Adrenal gland (tissue), 12 donors: ENCODE data around the gene FLT1. TPM values are rescaled to one million over a fixed set of nuclear protein-coding genes. Genes with fewer than 3 reads are reported as not detected.

Experiments
- DNase-seq, 7 donors: peaks; one replicate each; pipeline ENCODE4 v3.0.0-alpha.2; 2019 to 2020
- H3K27ac ChIP-seq, 5 donors: fragments of 200-600 bp; sonication (generic) in 4 of 5; 1 replicate in 3 of 5; 2 replicates in 2 of 5; pipeline versions ENCODE4 v1.5.1 to v1.8.0; 2016 to 2020; ENCODE audit warnings: mild to moderate bottlenecking in 1 of 5
- H3K27me3 ChIP-seq: fragments of 200-600 bp; 2 replicates; pipeline ENCODE4 v1.8.0; 2021
- H3K36me3 ChIP-seq, 2 donors: fragments of 200-600 bp; replicated peaks in 1 of 2; 1 replicate in 1 of 2; 2 replicates in 1 of 2; pipeline versions ENCODE4 v1.5.1 to v1.8.0; 2018 to 2022
- H3K4me1 ChIP-seq, 2 donors: fragments of 200-600 bp; replicated peaks in 1 of 2; 1 replicate in 1 of 2; 2 replicates in 1 of 2; pipeline versions ENCODE4 v1.5.1 to v1.8.0; 2018 to 2021
- H3K4me3 ChIP-seq, 4 donors: fragments of 200-600 bp; sonication (generic) in 3 of 4; one replicate each; pipeline ENCODE4 v1.5.1; 2016 to 2018
- H3K9me3 ChIP-seq, 3 donors: fragments of 200-600 bp; sonication (generic) in 1 of 3; replicated peaks in 1 of 3; 1 replicate in 2 of 3; 2 replicates in 1 of 3; pipeline versions ENCODE4 v1.5.1 to v1.8.0; 2016 to 2021
- CTCF ChIP-seq, 6 experiments: fragments of 450-650 bp in 4 of 6; fragments of 200-600 bp in 2 of 6; sonication (generic) in 1 of 6; IDR thresholded peaks; 1 replicate in 5 of 6; 2 replicates in 1 of 6; pipeline versions ENCODE4 v1.5.1 to v1.8.0; 2016 to 2021; ENCODE audit warnings: antibody characterized with exemption in 6 of 6, mild to moderate bottlenecking in 2 of 6, moderate library complexity in 1 of 6
- POLR2A ChIP-seq, 2 donors: fragments of 450-650 bp; IDR thresholded peaks; one replicate each; pipeline ENCODE4 v1.6.1; 2017; ENCODE audit warnings: antibody characterized with exemption in 2 of 2, mild to moderate bottlenecking in 2 of 2, moderate library complexity in 1 of 2
- WGBS, 4 donors: extraction: QIAGEN DNeasy Blood & Tissue Kit in 2 of 4; methylation state at CpG; one replicate each; pipeline versions ENCODE4 v1.1.5 to v1.1.7; 2013 to 2017; 5-methylcytosine and 5-hydroxymethylcytosine counted together
- intact Hi-C, 2 donors: fragments of 100-400 bp; cut with DNase I; formaldehyde crosslinking; loops; one replicate each; pipeline versions ENCODE4 v1.14.1 to v1.15.0; 2022 to 2023
- polyA plus RNA-seq, 3 donors: library from polyadenylated mRNA; stranded (reverse); fragments of 200-250 nt in 2 of 3; fragments of 350-450 nt in 1 of 3; fragmentation: Illumina TruSeq in 1 of 3; extraction: RNeasy Lipid Tissue Mini Kit (QIAGEN cat#74804) in 1 of 3; gene quantifications; one replicate each; pipeline ENCODE4 v1.2.3, GENCODE V29; 2013 to 2014
- total RNA-seq, 9 donors: library from RNA; depleted of rRNA in 4 of 9; stranded (reverse); fragments of >200 nt in 4 of 9; fragments of 120-200 nt in 1 of 9; fragmentation: NEBNext Ultra II Directional in 1 of 9; extraction: Animal tissue kit (Norgen Biotek cat#: 25700) in 1 of 9; gene quantifications; one replicate each; pipeline versions ENCODE4 v1.1.0 to v1.2.4, GENCODE V29; 2013 to 2023
- donor health status: healthy with polysubstance abuse.
- donor health status: Bipolar disorder and iron deficiency.
- donor health status: DM: yes; HTN: yes; CAD: no.
- donor health status: DM: no; HTN: no; CAD: no.
- donor health status: DM: no; HTN: no; CAD: no.
- donor health status: DM: yes; HTN: yes; CAD: no.

FLT1 gene
- total and polyA plus RNA-seq, 12 donors: 2.7 to 55.9 (median 24.2) TPM

GRCh38 chr13:28528848-28529247, 33.9 kb upstream of the FLT1 start:
- no peak for DNase-seq
- Histone ChIP-seq H3K4me3 (no peak overlapping the region), H3K4me1 (peaks cover 0 to 7% of the 10 kb centered on the region in 2 donors), H3K27ac (no peak overlapping the region), H3K36me3 (no peaks in the 10 kb centered on the region), H3K27me3 (peaks cover 24% of the 10 kb centered on the region), H3K9me3 (no peaks in the 10 kb centered on the region)
- no peak for TF ChIP-seq CTCF (IDR thresholded peaks at IDR 0.05)
- no peak for TF ChIP-seq POLR2A (IDR thresholded peaks at IDR 0.05)
- intact Hi-C loops: no loop called here
- 73 to 86% (median 77%) methylated on average over 3 of the region's 3 CpGs for WGBS, 4 donors

- 52 to 67% (median 63%) methylated on average over 3 of the region's 3 CpGs for WGBS, 4 donors
- intact Hi-C loops: no loop called here
- Histone ChIP-seq H3K9me3 (no peaks in the 10 kb centered on the region), H3K4me3 (no peak overlapping the region), H3K4me1 (peaks cover 0 to 7% of the 10 kb centered on the region in 2 donors), H3K27ac (no peak overlapping the region), H3K27me3 (peaks cover 24% of the 10 kb centered on the region), H3K36me3 (no peaks in the 10 kb centered on the region)
- no peak for TF ChIP-seq CTCF (IDR thresholded peaks at IDR 0.05)
- no peak for TF ChIP-seq POLR2A (IDR thresholded peaks at IDR 0.05)
- DNase-seq: no peak
Observed at GRCh38 chr13:28528388-28528787, 33.5 kb upstream of the FLT1 start.

GRCh38 chr13:28527629-28528028, 32.7 kb upstream of the FLT1 start:
- DNase-seq: peak in 4 of 7 donors; percentile 21 to 27 (median 24)
- Histone ChIP-seq H3K36me3 (no peaks in the 10 kb centered on the region), H3K4me1 (peaks cover 0 to 2% of the 10 kb centered on the region in 2 donors), H3K9me3 (no peaks in the 10 kb centered on the region), H3K4me3 (no peak overlapping the region), H3K27ac (no peak overlapping the region), H3K27me3 (peaks cover 23% of the 10 kb centered on the region)
- intact Hi-C loops: no loop called here
- TF ChIP-seq CTCF (IDR thresholded peaks at IDR 0.05): no peak
- WGBS, 4 donors: 66 to 79% (median 74%) methylated on average over 13 of the region's 13 CpGs

- Histone ChIP-seq H3K4me1 (no peaks in the 10 kb centered on the region), H3K27ac (no peak overlapping the region), H3K27me3 (peaks cover 18% of the 10 kb centered on the region), H3K36me3 (no peaks in the 10 kb centered on the region), H3K9me3 (no peaks in the 10 kb centered on the region), H3K4me3 (no peak overlapping the region)
- intact Hi-C loops: no loop called here
- 75 to 81% (median 77%) methylated on average over 10 of the region's 10 CpGs for WGBS, 4 donors
- no peak for DNase-seq
- no peak for TF ChIP-seq POLR2A (IDR thresholded peaks at IDR 0.05)
- no peak for TF ChIP-seq CTCF (IDR thresholded peaks at IDR 0.05)
Observed at GRCh38 chr13:28526876-28527275, 31.9 kb upstream of the FLT1 start.
